ENCODE data around the gene NRG3. TPM values are rescaled to one million over a fixed set of nuclear protein-coding genes. Genes with fewer than 3 reads are reported as not detected.

The NRG3 gene
- total RNA-seq, 1 experiment from 2014 or later, result 0.08 TPM

DNA sequence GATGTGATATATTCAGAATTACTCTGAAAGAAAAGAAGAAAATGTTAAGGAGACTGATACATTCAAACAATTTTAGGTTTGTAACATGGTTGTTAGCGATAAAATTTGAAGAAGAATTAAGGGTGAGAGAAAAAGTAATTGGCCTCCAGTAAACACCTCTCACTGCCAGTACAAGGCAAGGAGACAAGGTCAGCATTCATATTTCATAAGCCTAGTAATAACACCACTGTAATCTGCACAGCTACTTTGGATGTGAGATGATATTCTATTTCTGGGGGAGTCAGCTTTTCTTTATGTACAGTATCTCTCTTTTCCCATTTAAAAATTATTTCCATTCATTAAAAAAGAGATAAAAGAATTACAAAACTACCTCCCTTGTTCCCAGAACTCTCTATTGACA, 621.1 kb downstream of the NRG3 start:
- DNase-seq (ENCODE audit: low read depth, low spot score), result no peak
- in situ Hi-C loops (cut with HindIII; ENCODE audit: low pct_unique_long_range_greater_than_20kb, low sequenced_read_pairs) (no loop called here), intact Hi-C loops (cut with micrococcal nuclease; ENCODE audit: unreplicated experiment) (no loop called here)
- Histone ChIP-seq H3K9me3 (ENCODE audit: control insufficient read depth, insufficient read depth, low read depth, low read length) (no peaks in the 10 kb centered on the region), H3K36me3 (ENCODE audit: control insufficient read depth, insufficient read depth, low read length) (no peaks in the 10 kb centered on the region), H3K4me3 (ENCODE audit: low read depth in 2 of 2, low read length in 2 of 2) (no peak overlapping the region), H3K27ac (ENCODE audit: low read length) (no peak overlapping the region), H3K4me1 (ENCODE audit: control insufficient read depth, insufficient read depth, low read length) (no peaks in the 10 kb centered on the region), H3K27me3 (ENCODE audit: control insufficient read depth, insufficient read depth, low read length) (no peaks in the 10 kb centered on the region)
- no TSS peak for BruUV-seq (replicated peaks)
- ChIA-PET POLR2A (no interaction called here), CTCF (no interaction called here)
- no peak for TF ChIP-seq POLR2AphosphoS5 (IDR thresholded peaks at IDR 0.05; ENCODE audit: low read depth, low read length)
- no peak for TF ChIP-seq TCF7L2 (IDR thresholded peaks at IDR 0.05; ENCODE audit: low read depth, low read length)
- no peak for ATAC-seq

- no peaks in the 10 kb centered on the region for H3K4me1 ChIP-seq (ENCODE audit: control insufficient read depth, insufficient read depth, low read length)
- POLR2A ChIA-PET, result no interaction called here
- H3K36me3 ChIP-seq (ENCODE audit: control insufficient read depth, insufficient read depth, low read length), result no peaks in the 10 kb centered on the region
- CTCF ChIA-PET, result no interaction called here
- no peak overlapping the region for H3K27ac ChIP-seq (ENCODE audit: low read length)
- in situ Hi-C loops (cut with HindIII; ENCODE audit: low pct_unique_long_range_greater_than_20kb, low sequenced_read_pairs), result no loop called here
- intact Hi-C loops (cut with micrococcal nuclease; ENCODE audit: unreplicated experiment), result no loop called here
- no peaks in the 10 kb centered on the region for H3K27me3 ChIP-seq (ENCODE audit: control insufficient read depth, insufficient read depth, low read length)
- no TSS peak for BruUV-seq (replicated peaks)
- H3K4me3 ChIP-seq (ENCODE audit: low read depth in 2 of 2, low read length in 2 of 2), result no peak overlapping the region
- H3K9me3 ChIP-seq (ENCODE audit: control insufficient read depth, insufficient read depth, low read depth, low read length), result no peaks in the 10 kb centered on the region
- DNase-seq (ENCODE audit: low read depth, low spot score) (no peak), ATAC-seq (no peak)
- TF ChIP-seq REST (IDR thresholded peaks at IDR 0.05; ENCODE audit: insufficient read depth in 1 of 2, low read depth in 2 of 2, low read length in 1 of 2) (no peak), POLR2AphosphoS5 (IDR thresholded peaks at IDR 0.05; ENCODE audit: low read depth, low read length) (no peak), TCF7L2 (IDR thresholded peaks at IDR 0.05; ENCODE audit: low read depth, low read length) (no peak), SIN3A (IDR thresholded peaks at IDR 0.05; ENCODE audit: borderline replicate concordance, insufficient read depth, low read depth, low read length) (no peak)
- TF ChIP-seq, protein P1, sequence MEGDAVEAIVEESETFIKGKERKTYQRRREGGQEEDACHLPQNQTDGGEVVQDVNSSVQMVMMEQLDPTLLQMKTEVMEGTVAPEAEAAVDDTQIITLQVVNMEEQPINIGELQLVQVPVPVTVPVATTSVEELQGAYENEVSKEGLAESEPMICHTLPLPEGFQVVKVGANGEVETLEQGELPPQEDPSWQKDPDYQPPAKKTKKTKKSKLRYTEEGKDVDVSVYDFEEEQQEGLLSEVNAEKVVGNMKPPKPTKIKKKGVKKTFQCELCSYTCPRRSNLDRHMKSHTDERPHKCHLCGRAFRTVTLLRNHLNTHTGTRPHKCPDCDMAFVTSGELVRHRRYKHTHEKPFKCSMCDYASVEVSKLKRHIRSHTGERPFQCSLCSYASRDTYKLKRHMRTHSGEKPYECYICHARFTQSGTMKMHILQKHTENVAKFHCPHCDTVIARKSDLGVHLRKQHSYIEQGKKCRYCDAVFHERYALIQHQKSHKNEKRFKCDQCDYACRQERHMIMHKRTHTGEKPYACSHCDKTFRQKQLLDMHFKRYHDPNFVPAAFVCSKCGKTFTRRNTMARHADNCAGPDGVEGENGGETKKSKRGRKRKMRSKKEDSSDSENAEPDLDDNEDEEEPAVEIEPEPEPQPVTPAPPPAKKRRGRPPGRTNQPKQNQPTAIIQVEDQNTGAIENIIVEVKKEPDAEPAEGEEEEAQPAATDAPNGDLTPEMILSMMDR (IDR thresholded peaks at IDR 0.05), result no peak
Observed at GRCh38 chr10:82497439-82497838, 622.4 kb downstream of the NRG3 start.

- Histone ChIP-seq H3K4me3 (ENCODE audit: low read depth in 2 of 2, low read length in 2 of 2) (no peak overlapping the region), H3K9me3 (ENCODE audit: control insufficient read depth, insufficient read depth, low read depth, low read length) (no peaks in the 10 kb centered on the region), H3K27ac (ENCODE audit: low read length) (no peak overlapping the region), H3K4me1 (ENCODE audit: control insufficient read depth, insufficient read depth, low read length) (no peaks in the 10 kb centered on the region), H3K27me3 (ENCODE audit: control insufficient read depth, insufficient read depth, low read length) (no peaks in the 10 kb centered on the region), H3K36me3 (ENCODE audit: control insufficient read depth, insufficient read depth, low read length) (no peaks in the 10 kb centered on the region)
- CTCF ChIA-PET, result no interaction called here
- TF ChIP-seq REST (IDR thresholded peaks at IDR 0.05; ENCODE audit: insufficient read depth in 1 of 2, low read depth in 2 of 2, low read length in 1 of 2) (no peak), POLR2AphosphoS5 (IDR thresholded peaks at IDR 0.05; ENCODE audit: low read depth, low read length) (no peak), SIN3A (IDR thresholded peaks at IDR 0.05; ENCODE audit: borderline replicate concordance, insufficient read depth, low read depth, low read length) (no peak), TCF7L2 (IDR thresholded peaks at IDR 0.05; ENCODE audit: low read depth, low read length) (no peak)
- TF ChIP-seq, protein P1 (IDR thresholded peaks at IDR 0.05), result no peak
- in situ Hi-C loops (cut with HindIII; ENCODE audit: low pct_unique_long_range_greater_than_20kb, low sequenced_read_pairs), result no loop called here
- no peak for DNase-seq (ENCODE audit: low read depth, low spot score)
- POLR2A ChIA-PET, result no interaction called here
- BruUV-seq (replicated peaks), result no TSS peak
- intact Hi-C loops (cut with micrococcal nuclease; ENCODE audit: unreplicated experiment), result no loop called here
- ATAC-seq, result no peak
Observed at GRCh38 chr10:82498976-82499375, 624.0 kb downstream of the NRG3 start.

Data from Panc1 (cell line).